NCI-H2107 (cell line): ENCODE measurements around the gene MSX2.

Experiments used
- DNase-seq: peaks from one replicate; lab custom pipeline; 2025; lab: John Stamatoyannopoulos, UW

Gene MSX2

GRCh38 chr5:174718880-174719610 lies 5.3 kb upstream of the MSX2 start:
- DNase-seq: no peak

- no peak for DNase-seq
These were observed 4.4 kb upstream of the MSX2 start for GRCh38 chr5:174719793-174720611.

- DNase-seq: no peak
These were observed 3.5 kb upstream of the MSX2 start for GRCh38 chr5:174720612-174721529.

GRCh38 chr5:174721530-174722432 lies 2.6 kb upstream of the MSX2 start:
- DNase-seq: no peak

- DNase-seq: no peak
These were observed 1.9 kb upstream of the MSX2 start for GRCh38 chr5:174722500-174722899.

- DNase-seq: no peak
These were observed 935 bp upstream of the MSX2 start for GRCh38 chr5:174723315-174723978.

- DNase-seq: no peak
These were observed 351 bp upstream of the MSX2 start for GRCh38 chr5:174723979-174724483.

- no peak for DNase-seq
These were observed 1.0 kb downstream of the MSX2 start for GRCh38 chr5:174725261-174725990.

GRCh38 chr5:174725991-174726601 lies 1.7 kb downstream of the MSX2 start:
- no peak for DNase-seq

GRCh38 chr5:174726916-174727793 lies 2.8 kb downstream of the MSX2 start:
- no peak for DNase-seq

- no peak for DNase-seq
These were observed 3.7 kb downstream of the MSX2 start for GRCh38 chr5:174727794-174728680.

GRCh38 chr5:174729075-174729680 lies 4.8 kb downstream of the MSX2 start:
- DNase-seq: no peak

- no peak for DNase-seq
These were observed 7.0 kb downstream of the MSX2 start for GRCh38 chr5:174731214-174732035.

- no peak for DNase-seq
These were observed 7.9 kb downstream of the MSX2 start for GRCh38 chr5:174732036-174733020.
